Dendritic cell treated with granulocyte-macrophage colony-stimulating factor and Interleukin-4, amounts not matched to agents 40 ng/mL and 50 ng/mL, for 4 days (primary cell): ENCODE measurements around the gene ARID2.

Experiments
- H3K27ac Mint-ChIP-seq: one replicate; pipeline ENCODE4 v1.8.0; 2022; ENCODE audit warnings: mild to moderate bottlenecking, mixed read lengths
- H3K27me3 Mint-ChIP-seq: one replicate; pipeline ENCODE4 v1.8.0; 2022; ENCODE audit warnings: mild to moderate bottlenecking, mixed read lengths
- H3K36me3 Mint-ChIP-seq: one replicate; pipeline ENCODE4 v1.8.0; 2022; ENCODE audit warnings: low read depth, mixed read lengths
- H3K4me1 Mint-ChIP-seq: one replicate; pipeline ENCODE4 v1.8.0; 2022; ENCODE audit warnings: low read depth, mixed read lengths
- H3K4me3 Mint-ChIP-seq: one replicate; pipeline ENCODE4 v1.8.0; 2022; ENCODE audit warnings: mild to moderate bottlenecking, moderate library complexity, mixed read lengths
- H3K9me3 Mint-ChIP-seq: one replicate; pipeline ENCODE4 v1.8.0; 2022; ENCODE audit warnings: mixed read lengths
- intact Hi-C: fragments of 100-400 bp; cut with micrococcal nuclease; formaldehyde crosslinking; loops from one replicate; pipeline ENCODE4 v1.15.0; 2022

The ARID2 gene

DNA sequence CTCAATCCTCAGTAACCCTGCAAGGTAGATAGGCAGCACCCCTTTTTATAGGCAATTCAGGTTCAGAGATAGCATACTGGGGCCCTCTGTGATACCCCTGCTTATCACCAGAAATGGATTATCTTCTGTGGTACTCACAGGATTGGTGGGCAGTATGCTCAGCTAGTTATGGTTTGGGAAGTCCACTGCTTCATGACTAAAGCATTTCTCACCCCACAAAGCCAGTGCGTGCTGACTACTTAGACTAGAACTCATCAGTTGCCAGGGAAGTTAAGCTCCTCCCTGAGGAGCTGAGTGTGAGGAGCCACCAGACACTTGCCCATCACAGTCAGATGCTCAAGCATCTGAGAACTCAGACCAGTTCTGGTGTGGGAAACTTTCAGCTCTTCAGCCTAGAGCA is 184.6 kb downstream of the ARID2 start:
- Mint-ChIP-seq H3K27me3 (no peaks in the 10 kb centered on the region), H3K27ac (no peak overlapping the region), H3K4me1 (no peaks in the 10 kb centered on the region), H3K4me3 (no peak overlapping the region), H3K9me3 (no peaks in the 10 kb centered on the region), H3K36me3 (peaks cover 11% of the 10 kb centered on the region)
- intact Hi-C loops, result no loop called here

DNA sequence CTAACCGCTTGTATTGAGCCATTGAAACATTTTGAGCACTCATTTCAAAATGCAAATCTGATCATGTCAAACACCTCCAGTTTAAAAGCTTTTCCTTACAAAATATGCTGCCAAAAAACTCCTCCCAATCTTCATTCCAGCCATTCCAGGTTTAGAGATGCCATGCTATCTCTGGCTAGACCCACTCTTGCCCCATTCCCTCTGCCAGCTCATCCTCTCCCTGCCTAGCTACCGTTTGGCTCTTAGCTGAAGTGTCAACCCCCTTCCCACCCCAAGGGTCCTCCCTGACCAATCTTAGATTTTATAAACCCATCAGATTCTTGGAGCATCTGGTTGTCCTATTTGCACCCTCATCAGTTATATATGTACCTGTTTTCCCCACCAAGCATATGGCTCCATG is 185.9 kb downstream of the ARID2 start:
- H3K4me3 Mint-ChIP-seq, result no peak overlapping the region
- no peaks in the 10 kb centered on the region for H3K4me1 Mint-ChIP-seq
- no peaks in the 10 kb centered on the region for H3K9me3 Mint-ChIP-seq
- no peaks in the 10 kb centered on the region for H3K27me3 Mint-ChIP-seq
- peaks cover 8% of the 10 kb centered on the region for H3K36me3 Mint-ChIP-seq
- intact Hi-C loops, result no loop called here
- no peak overlapping the region for H3K27ac Mint-ChIP-seq

DNA sequence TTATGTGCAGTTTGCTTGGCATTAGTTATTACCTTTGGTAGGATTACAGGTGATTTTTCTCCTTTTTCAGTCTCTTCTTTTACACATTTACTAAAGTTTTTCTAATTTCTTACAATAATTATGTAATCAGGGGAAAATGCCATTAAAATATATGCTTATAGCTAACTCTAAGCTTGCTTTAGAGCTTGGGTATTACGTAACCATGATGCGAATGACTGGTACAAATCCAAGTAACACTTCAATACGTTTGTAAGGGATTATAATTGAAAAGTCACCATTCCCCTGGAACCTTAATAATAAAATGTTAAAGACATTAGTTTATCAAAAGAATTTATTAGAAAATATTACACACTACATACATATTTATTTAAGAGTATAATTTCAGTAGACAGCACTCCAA is 189.3 kb downstream of the ARID2 start:
- Mint-ChIP-seq H3K27ac (no peak overlapping the region), H3K36me3 (peaks cover 38% of the 10 kb centered on the region), H3K4me3 (no peak overlapping the region), H3K4me1 (no peaks in the 10 kb centered on the region), H3K27me3 (no peaks in the 10 kb centered on the region), H3K9me3 (no peaks in the 10 kb centered on the region)
- intact Hi-C loops, result no loop called here

DNA sequence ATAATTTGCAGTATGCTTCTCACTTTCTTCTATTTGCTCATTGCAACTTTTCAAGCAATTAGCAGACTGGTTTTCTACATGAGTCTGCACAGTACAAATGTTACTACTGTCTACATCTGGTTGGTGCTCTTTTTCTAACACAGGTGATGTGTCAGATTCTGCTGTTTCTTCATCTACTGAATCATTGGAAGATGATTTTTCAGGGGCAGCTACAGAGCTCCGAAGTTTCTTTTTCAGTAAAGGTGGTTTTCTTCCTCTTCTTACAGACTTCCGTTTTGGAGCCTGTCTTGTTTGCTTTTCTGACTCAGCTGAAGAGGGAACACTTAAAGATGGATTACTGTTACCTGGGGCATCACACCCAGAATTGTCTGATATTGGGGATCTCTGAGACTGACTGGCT is 198.8 kb downstream of the ARID2 start:
- no peak overlapping the region for H3K27ac Mint-ChIP-seq
- H3K4me1 Mint-ChIP-seq, result no peaks in the 10 kb centered on the region
- no peaks in the 10 kb centered on the region for H3K9me3 Mint-ChIP-seq
- H3K27me3 Mint-ChIP-seq, result no peaks in the 10 kb centered on the region
- intact Hi-C loops, result no loop called here
- peaks cover 90% of the 10 kb centered on the region for H3K36me3 Mint-ChIP-seq
- no peak overlapping the region for H3K4me3 Mint-ChIP-seq

DNA sequence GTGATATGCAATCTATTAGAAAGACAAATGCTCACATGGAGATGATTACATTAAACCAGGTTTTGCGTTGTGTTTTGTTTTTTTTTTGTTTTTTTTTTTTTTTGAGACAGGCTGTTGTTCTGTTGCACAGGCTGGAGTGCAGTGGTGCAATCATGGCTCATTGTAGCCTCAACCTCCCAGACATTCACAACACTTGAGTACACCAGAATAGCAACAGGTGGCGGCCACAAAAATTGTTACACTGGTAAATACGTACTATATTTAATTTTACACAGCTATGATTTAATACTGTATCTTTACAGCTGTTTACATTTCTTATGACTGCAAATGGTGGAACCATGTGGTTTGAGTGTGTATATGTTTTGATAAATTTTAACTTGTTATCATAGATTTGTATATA is 200.9 kb downstream of the ARID2 start:
- intact Hi-C loops, result no loop called here

DNA sequence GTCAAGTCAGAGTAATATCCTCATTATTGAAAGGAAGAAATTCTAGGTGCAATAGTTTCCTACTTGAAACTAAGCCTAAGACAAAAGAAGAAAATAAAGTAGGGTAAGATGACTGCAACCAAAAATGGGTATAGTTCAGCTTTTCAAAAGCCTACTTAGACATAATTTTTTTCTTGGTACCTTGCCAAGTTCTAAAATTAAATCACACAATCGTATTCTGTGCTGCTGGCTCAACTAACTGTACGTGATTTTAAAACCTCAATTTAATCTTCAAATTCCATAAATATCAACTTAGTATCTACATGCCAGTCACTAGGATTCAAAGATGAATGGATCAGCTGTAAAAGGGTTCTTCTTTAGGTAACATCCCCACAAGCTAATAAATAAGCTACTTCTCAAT is 204.0 kb downstream of the ARID2 start:
- Mint-ChIP-seq H3K27ac (no peak overlapping the region), H3K27me3 (no peaks in the 10 kb centered on the region), H3K4me3 (no peak overlapping the region), H3K4me1 (no peaks in the 10 kb centered on the region), H3K9me3 (no peaks in the 10 kb centered on the region), H3K36me3 (peaks cover 80% of the 10 kb centered on the region)
- intact Hi-C loops, result no loop called here

More for the DNA sequence above, 200.9 kb downstream of the ARID2 start:
- Mint-ChIP-seq H3K36me3 (peaks cover 81% of the 10 kb centered on the region), H3K27ac (no peak overlapping the region), H3K27me3 (no peaks in the 10 kb centered on the region), H3K4me1 (no peaks in the 10 kb centered on the region), H3K9me3 (no peaks in the 10 kb centered on the region), H3K4me3 (no peak overlapping the region)

DNA sequence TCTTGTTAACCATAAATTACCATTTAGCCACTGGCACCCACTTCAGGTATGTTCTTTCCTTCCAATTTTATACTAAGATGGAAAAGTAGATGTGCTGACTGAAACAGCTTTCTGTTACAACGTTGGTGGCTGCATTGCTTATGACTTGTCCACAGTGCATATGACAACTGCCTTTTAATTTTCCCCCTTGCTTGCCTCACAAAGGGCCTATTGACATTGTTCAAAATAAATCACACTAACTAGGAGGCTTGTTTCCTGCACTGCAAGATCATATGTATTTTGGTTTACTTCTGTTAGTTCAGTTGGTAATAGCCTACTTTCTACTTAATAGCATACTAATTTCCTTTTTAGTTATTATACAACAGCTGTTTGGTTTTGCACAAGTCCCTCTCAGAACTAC is 205.4 kb downstream of the ARID2 start:
- no peak overlapping the region for H3K27ac Mint-ChIP-seq
- intact Hi-C loops, result no loop called here
- no peaks in the 10 kb centered on the region for H3K27me3 Mint-ChIP-seq
- H3K4me3 Mint-ChIP-seq, result no peak overlapping the region
- H3K4me1 Mint-ChIP-seq, result no peaks in the 10 kb centered on the region
- peaks cover 77% of the 10 kb centered on the region for H3K36me3 Mint-ChIP-seq
- no peaks in the 10 kb centered on the region for H3K9me3 Mint-ChIP-seq

DNA sequence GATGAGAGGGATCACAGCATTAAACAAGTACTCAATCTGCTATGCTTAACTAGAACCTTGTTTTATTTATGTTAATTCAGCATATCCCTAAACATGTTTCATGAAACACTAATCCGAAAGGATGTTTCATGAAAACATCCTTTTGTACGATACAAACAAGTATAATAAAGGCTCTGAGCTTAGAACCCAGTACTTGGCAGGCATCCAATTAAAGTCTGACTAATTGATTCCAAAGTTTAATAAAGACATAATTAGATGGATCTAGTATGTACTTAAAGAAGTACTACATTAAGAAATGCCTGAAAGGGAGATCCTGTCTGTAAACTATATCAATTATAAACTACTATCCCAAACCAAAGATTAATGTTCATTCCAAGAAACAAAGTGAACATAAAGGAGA is 209.1 kb downstream of the ARID2 start:
- intact Hi-C loops, result no loop called here
- Mint-ChIP-seq H3K9me3 (no peaks in the 10 kb centered on the region), H3K27me3 (no peaks in the 10 kb centered on the region), H3K36me3 (peaks cover 81% of the 10 kb centered on the region), H3K4me3 (no peak overlapping the region), H3K27ac (no peak overlapping the region), H3K4me1 (peaks cover 6% of the 10 kb centered on the region)

DNA sequence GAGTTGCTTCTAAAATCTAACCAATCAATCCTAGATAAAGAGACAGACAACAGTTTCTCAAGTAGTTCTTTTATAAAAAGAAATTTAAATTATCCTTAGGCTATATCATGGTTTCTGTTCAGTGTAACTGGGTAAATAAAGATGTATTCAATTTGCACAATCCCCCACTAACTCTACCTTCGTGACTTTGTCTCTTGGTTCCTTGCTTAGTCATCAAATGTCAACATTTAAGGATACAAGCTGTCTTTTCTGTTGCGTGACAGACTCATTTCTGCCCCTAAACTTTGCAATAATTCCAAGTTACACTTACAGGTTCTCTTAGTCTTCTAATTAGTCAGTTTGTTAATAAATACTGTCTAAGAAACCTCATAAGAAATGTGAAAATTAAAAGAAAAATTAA is 210.3 kb downstream of the ARID2 start:
- H3K36me3 Mint-ChIP-seq, result peaks cover 87% of the 10 kb centered on the region
- no peaks in the 10 kb centered on the region for H3K9me3 Mint-ChIP-seq
- intact Hi-C loops, result no loop called here
- peaks cover 6% of the 10 kb centered on the region for H3K4me1 Mint-ChIP-seq
- H3K27me3 Mint-ChIP-seq, result no peaks in the 10 kb centered on the region
- H3K27ac Mint-ChIP-seq, result no peak overlapping the region
- H3K4me3 Mint-ChIP-seq, result no peak overlapping the region

DNA sequence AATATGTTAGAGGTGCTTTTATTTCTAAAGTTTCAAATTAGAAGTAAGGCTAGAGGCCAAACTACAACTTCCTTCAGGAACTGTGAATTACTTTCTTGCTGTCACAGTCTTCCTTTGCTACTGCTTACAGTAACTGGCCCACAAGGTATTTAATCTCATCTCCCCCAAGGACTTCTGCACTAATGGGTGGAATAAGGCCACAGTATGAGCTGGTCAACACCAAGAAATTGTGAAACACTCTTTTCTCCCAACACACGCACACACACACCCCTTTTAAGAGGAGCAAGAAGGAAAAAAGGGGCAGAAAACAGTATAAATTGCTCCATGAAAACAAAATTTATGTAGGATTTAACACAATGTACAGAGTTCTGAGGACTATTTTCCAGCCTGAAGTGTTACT is 215.3 kb downstream of the ARID2 start:
- H3K4me3 Mint-ChIP-seq, result no peak overlapping the region
- intact Hi-C loops, result no loop called here
- H3K27ac Mint-ChIP-seq, result no peak overlapping the region
- H3K9me3 Mint-ChIP-seq, result no peaks in the 10 kb centered on the region
- H3K27me3 Mint-ChIP-seq, result no peaks in the 10 kb centered on the region
- peaks cover 6% of the 10 kb centered on the region for H3K4me1 Mint-ChIP-seq
- peaks cover 92% of the 10 kb centered on the region for H3K36me3 Mint-ChIP-seq

DNA sequence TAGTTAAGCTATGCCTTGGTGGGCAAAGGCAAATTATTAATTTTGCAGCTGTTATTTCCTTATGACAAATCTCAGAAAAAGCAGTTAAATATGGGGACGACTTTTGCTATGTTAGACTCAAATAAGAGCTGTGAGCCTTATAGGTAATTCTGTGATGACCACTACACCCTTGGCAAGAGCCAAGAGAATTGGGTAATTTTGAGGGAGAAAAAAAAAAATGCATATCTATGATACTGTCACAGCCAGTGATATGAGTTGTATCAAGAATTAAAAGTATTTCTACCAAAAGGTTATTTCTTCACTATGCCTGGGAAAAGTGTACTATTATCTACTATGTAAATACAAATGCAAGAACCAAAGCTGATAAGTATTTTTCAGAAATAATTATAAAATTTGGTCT is 216.9 kb downstream of the ARID2 start:
- Mint-ChIP-seq H3K27me3 (no peaks in the 10 kb centered on the region), H3K4me3 (no peak overlapping the region), H3K36me3 (peaks cover 88% of the 10 kb centered on the region), H3K4me1 (peaks cover 3% of the 10 kb centered on the region), H3K27ac (no peak overlapping the region), H3K9me3 (no peaks in the 10 kb centered on the region)
- intact Hi-C loops, result no loop called here

DNA sequence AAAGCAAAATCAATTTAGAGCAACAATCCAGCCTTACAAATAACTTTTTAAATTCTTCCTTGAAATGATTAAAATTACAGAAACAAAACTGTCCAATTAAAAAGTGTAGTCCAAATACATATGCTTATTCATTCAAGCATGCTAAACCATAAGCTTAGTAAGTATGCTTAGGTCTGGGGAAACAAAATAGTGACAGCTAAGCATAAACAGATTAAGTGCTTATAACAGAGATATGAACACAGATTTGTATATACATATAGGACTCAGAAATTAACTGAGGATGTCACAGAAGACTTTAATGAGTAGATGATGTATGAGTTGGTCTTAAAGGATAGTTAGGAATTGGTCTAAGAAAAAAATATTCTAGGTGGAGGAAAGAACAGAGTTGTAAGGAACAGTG is 219.0 kb downstream of the ARID2 start:
- Mint-ChIP-seq H3K27ac (no peak overlapping the region), H3K36me3 (peaks cover 68% of the 10 kb centered on the region), H3K4me3 (no peak overlapping the region), H3K9me3 (no peaks in the 10 kb centered on the region), H3K4me1 (no peaks in the 10 kb centered on the region), H3K27me3 (no peaks in the 10 kb centered on the region)
- intact Hi-C loops, result no loop called here
